ENCODE data around the gene PCNX4.

PCNX4 gene

DNA sequence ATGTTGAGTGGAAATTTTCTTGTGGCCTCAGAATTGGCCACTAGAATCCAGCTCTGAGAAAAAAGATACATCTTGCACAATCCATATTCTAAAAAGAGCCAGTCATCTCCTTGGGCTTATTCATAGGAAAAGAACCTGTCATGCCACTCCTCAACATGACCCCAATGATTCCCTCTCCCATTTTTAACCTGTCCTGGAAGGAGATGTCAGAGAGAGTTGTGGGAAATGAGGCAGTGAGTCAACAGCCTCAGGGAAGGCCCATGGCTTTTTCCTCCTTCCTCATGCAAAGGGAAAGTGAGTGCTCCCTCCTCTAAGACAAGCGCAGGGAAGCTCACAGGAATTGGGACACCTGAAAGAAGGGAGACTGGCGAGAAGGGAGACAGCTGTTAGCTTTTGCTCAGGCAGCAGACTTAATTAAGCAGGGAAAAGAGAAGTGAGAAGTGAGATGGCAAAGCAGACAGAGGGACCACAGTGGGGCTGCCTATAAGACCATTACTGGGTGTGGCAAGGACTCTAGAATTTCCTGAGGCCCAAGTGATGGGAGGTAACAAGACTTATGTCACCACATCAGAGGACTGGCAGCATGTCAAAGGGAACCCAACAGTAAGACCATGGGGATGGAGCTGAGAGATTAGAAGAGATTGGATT, 83.7 kb downstream of the PCNX4 start:
- no peak for DNase-seq

- no peak for DNase-seq
Measured at GRCh38 chr14:60178164-60178563, 86.4 kb downstream of the PCNX4 start.

DNA sequence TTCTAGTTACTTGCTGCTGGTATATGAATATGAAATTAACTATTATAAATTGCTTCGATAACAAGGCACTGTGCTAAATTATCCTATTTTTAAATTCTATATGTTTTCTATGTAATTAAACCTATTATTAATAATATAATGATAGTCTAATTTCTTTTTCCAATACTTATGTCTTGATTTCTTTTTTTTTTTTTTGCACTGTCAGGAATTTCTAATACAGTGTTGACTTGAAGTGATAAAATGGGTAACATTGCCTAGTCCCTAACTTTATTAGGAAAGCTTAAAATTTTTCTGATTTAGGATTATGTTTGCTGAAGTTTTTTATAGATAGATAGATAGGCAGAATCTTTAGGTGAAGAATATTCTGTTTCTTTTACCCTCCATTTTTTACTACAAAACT, 87.1 kb downstream of the PCNX4 start:
- DNase-seq, result no peak

DNA sequence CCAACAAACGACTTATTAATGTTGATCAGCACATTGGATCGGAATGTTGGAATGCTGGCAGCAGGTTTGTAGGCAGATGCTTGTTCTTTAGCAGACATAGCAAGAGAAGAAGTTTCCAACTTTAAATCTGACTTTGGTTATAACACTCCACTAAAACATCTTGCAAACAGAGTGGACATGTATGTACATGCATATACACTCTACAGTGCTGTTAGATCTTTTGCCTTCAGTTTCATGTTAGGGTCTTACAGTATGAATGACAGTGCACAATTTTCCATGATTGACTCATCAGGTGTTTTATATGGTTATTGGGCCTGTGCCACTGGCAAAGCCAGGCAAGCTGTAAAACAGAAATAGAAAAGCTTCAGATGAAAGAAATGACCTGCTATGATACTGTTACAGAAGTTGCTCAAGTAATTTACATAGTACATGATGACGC, 87.7 kb downstream of the PCNX4 start:
- no peak for DNase-seq

GRCh38 chr14:60183138-60183537, 91.4 kb downstream of the PCNX4 start:
- DNase-seq, result no peak

- no peak for DNase-seq
Measured at GRCh38 chr14:60183741-60184140, 92.0 kb downstream of the PCNX4 start.

DNA sequence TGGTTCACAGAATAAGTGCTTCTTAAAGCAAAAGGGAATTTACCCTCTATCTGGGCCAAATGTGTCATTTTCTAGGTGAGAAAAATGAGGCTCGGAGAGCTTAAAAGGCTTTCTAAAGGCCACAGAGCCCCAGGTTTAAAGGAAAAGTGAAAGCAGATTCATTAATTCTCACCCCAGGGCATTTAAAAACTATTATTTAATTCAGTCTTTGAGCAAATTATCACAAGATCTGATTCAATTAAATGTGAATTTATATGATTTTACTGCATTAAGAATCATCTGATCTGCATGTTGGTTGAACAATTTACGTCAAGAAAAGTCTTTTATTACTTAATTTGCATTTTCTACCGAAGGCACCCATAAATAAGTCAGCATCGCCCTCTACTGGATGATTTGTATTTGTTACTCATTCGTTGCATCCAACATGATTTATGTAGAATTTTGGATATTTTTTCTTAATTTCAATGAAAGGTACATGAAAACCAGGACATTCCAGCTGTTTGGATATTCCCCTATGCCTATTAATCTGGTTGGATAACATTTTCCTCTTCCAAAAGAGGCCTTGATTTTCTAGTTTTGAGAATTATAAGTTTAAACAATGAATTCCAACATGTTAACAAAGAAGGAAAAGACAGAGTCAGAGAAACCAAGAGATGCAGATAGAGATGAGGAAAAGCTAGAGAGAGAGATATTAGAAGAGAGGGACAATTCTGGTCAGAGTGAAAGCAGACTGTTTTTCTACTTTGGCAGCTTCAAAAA, 92.6 kb downstream of the PCNX4 start:
- DNase-seq, result no peak

DNA sequence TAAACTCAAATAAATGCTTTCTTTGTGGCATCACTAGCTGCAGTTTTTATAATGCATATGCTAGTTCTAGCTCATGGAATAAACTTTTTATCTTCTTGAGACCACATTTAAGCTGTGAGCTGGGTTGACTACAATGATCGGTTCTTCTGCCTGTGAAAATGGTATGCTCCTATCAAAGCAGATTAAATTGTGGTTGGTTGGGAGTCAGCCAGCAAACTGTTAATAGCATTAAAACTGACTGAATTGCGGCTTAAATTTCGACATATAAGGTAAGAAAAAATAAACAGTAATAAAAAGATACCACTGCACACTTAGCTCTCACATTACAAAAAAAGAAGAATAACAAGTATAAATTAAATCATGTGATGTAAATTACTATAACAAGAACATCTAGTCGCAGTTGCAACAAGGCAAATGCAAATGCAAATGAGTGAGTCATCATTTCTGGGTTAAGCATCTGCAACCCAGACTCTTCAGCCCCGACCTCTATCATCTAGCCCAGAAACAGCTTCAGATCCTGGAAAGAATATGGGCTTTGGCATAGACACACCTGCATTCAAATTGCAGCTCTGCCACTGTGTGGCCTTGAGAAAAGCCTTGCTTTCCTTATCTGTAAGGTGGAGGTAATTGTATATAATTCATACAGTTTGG, 93.3 kb downstream of the PCNX4 start:
- no peak for DNase-seq

GRCh38 chr14:60188115-60188514, 96.4 kb downstream of the PCNX4 start:
- DNase-seq, result no peak

DNA sequence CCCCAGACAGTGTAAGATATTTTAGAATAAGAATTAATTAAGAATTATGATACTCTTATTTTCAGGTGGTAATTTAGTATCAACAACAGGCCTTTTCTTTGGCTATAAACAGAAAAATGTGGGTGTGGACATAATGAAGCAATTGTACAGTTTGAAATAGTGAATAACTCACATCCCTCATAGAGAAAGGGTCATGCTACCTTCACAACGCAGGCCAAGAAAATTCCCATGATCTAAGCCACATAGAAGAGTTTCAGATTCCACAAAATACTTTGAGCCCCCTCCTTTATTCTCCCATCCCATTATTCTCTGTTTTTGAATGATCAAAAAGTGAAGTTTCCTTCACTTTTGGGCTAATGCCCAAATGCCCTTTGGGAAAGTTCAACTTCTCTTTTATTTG, 97.0 kb downstream of the PCNX4 start:
- no peak for DNase-seq

DNA sequence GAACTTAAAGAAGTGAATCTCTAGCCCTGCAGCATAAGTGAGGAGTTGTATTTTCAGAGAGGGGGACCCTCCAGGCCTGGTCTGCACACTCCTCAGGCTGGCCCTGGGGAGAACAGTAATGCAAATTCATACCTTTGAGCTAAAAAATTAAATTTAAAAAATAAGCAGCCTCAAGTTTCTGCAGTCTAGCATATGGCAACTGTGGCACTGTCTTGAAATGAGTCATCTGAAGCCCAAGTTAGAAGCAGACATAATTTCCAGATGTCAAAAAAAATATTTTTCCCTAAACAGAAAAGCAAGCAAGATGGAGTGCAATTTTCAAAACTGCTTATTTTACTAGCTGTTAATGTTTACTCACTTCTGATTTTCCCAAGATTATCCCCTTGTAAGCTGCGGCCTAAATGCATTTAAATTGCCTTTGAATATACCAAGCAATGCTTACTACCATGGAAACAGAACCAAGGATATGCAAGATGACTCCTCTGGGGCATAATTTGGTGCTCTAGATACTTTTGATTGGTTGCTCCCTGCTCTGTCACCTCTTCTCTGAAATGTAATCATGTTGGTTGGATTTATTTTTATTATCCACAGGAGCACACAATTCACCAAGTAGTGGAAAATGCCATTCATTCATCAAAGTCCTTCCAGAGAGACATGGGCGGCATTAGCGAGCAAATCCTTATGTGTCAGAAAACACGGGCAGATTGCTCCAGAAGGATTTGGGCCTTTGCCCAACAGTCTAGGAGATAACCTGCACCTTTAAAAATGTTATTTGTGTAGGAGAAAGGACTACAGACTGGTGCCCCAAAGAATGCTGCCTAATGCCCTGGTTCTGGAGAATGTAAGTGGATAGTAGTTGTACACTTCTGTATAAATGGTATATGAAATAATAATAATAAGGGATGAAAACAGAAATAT, 98.5 kb downstream of the PCNX4 start:
- DNase-seq, result no peak

- no peak for DNase-seq
Measured at GRCh38 chr14:60195179-60195810, 103.6 kb downstream of the PCNX4 start.

- no peak for DNase-seq
Measured at GRCh38 chr14:60196291-60196690, 104.6 kb downstream of the PCNX4 start.

DNA sequence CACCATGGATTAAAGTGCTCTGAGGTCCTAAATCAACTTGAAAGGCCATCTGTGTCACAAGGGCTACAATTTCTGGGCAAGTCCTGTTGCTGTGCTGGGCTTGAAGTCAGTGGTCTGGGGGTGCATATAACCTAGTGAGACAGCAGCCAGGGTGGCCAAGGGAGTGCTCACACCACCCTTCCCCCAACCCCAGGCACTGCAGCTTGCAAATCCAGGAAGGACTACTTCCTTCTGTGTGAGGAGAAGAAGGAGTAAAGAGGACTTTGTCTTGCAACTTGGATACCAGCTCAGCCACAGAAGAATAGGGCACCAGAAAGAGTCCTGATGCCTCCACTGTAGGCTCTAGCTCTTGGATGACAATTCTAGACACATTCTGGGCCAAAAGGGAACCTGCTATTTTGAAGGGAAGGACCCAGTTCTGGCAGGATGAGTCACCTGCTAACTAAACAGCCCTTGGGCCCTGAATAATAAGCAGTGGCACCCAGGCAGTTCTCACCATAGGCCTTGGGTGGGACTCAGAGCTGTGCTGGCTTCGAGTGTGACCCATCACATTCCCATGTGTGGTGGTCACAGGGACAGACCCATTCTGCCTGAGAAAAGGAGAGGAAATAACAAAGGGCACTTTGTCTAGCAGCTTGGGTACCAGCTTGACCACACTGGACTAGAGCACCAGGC, 106.0 kb downstream of the PCNX4 start:
- no peak for DNase-seq

DNA sequence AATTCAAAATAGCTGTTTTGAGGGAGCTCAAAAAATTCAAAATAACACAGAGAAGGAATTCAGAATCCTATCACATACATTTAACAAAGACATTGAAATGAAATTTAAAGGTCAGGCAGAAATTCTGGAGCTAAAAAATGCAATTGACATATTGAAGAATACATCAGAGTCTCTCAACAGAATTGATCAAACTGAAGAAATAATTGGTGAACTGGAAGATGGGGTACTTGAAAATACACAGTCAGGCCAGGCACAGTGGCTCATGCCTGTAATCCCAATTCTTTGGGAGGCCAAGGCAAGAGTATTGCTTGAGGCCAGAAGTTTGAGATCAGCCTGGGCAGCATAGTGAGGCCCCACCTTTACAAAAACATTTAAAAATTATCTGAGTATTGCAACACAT, 107.6 kb downstream of the PCNX4 start:
- DNase-seq, result no peak

DNA sequence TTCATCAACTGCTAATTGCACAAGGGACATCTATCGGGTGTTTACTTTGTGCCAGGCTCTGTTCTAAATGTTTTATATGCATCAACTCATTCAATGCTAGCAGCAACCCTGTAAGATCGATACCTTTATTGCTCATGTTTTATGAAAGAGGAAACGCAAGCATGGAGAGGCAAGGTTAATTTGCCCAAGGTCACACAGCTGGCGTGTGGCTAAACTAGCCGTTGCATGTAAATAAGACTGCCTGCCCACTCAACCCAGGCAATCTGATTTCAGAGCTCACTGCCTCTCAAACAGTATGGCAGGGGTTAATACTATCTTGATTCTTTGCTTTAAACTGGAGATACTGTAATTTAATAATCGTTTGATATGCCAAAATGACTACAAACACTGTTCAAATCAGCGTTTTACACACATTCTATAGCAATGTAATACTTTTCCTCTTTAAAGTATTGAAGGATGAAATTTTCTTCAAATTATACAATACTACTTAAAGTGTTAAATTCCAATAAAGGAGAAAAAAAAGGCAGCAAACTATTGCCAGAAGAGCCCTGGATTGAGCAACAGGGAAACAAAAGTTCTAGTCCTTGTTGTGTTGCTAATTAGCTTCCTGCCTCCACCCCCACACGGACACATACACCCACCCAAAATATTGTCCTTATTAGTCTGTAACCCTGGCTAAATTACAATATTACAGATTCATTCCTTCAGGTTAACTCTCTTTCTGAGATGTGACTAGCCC, 112.5 kb downstream of the PCNX4 start:
- DNase-seq, result no peak

DNA sequence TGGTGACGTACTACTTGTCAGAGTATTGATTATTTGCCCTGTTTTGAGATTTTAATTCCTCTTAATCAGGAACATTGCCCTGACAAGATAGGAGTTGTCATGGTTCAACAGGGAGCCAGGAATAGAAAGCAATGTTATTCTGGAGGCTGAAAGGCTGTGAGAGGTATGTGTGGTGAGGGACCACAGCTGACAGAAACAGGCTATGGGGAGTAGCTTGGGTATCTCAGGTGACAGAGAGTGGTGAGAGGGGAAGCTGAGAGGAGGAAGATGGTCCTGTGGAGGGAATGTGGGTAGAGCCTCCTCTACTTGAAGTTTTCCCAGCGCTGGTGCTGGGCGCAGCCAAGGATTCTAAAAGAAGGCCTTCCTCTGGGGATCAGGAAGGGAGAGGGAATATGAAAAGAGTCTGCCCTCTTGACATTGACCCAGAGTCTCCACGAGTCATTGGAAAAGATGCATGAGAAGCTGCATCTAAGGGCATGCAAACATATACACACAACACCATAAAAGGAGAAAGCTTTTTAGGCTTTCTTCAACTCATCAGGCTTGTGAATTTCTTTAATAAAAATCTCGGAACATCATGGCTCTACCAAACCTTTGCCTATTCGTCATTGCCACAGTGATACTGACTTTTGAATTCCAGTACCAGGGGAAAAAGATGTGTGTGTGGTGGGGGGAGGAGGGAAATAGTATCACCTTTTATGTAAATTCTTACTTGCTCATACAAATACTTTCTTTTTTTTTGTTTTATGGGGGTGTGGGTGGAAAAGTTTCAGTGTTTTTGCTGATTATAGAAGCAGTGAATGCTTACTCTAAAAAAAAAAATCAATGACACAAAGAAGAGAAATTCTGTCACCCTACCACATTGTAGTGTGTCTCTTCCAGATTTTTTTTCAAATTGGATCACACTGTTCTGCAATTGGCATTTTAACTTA, 113.4 kb downstream of the PCNX4 start:
- no peak for DNase-seq

DNA sequence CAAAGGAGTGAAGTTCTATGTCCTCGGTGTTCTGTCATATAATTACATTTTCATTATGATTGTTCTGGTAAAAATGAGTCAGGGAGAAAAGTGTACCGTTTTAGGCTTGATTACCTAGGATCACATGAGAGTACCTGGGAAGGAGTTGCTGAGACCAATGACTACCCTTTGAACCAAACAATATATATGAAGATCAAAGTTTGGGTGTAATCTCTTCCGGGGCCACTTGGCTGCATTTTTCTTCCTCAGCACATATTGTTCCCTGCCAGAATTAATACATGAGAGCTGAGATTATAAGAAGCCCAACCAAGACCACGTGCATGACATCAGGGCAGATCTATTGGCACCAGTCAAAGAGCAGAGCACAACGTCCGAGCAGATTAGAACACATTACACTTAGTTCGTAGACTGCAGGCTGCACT, 114.5 kb downstream of the PCNX4 start:
- DNase-seq, result no peak

- no peak for DNase-seq
Measured at GRCh38 chr14:60206837-60207533, 115.3 kb downstream of the PCNX4 start.

Data from activated gamma-delta T cell (primary cell).